ENCODE measurements around the gene SMIM5.

SMIM5 gene

GRCh38 chr17:75672011-75672410 is 38.8 kb downstream of the SMIM5 start:
- DNase-seq: no peak

GRCh38 chr17:75673487-75673886 is 40.3 kb downstream of the SMIM5 start:
- no peak for DNase-seq

DNA sequence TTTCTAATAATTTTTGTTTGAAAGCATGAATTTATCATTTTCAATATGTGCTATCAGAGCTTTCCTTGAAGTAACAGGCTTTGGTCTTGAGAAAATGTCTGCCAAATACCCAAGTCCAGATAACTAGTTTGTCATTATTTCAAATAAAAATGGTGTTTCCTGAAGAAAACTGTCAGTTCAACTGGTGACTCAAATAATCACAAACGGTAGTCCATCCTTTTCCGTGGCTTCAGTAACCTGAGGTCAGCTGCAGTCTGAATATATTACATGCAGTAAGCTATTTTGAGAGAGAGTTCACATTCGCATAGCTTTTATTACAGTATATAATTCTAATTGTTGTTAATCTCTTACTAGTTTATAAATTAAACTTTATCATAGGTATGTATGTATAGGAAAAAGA is 43.2 kb downstream of the SMIM5 start:
- DNase-seq: no peak

GRCh38 chr17:75679706-75680211 is 46.5 kb downstream of the SMIM5 start:
- DNase-seq: no peak

DNA sequence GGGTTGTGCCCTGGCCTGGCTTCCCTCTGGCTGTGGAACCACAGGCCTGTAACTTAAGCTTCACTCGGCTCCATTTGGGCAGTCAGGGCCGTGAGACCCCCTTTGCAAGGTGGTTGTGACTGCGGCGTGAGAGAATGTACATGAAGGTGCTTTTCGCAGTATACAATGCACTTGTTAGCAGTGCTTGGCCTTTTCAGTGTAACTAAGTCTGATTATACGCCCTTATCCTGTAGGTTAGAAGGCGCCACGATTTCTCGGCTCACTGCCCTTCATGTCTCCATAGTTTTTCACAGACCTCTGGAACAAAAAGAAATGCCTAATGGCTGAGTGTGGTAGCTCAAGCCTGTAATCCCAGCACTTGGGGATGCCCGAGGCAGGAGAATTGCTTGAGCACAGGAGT is 47.2 kb downstream of the SMIM5 start:
- DNase-seq: no peak

- no peak for DNase-seq
These were observed 48.1 kb downstream of the SMIM5 start for GRCh38 chr17:75681289-75681688.

GRCh38 chr17:75683583-75683982 is 50.3 kb downstream of the SMIM5 start:
- no peak for DNase-seq

GRCh38 chr17:75684249-75684648 is 51.0 kb downstream of the SMIM5 start:
- no peak for DNase-seq

DNA sequence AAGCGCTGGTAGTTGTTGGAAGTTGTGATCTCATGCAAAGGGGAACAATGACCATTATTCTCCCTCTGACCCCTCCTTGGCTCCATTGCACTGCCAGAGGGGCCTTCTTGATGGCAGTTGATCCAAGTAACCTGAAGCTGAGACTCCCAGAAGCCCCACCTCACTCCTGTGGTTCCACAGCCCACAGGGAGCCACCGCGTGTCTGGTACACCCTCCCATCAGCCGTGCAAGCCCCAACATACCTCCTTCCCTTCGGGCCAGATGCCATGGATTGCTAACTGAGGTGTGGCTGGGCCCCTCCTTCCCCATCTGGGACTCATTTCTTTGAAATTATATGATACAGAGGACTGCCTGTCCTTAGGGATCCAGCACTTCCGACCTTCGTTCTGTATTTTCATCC is 51.7 kb downstream of the SMIM5 start:
- no peak for DNase-seq

DNA sequence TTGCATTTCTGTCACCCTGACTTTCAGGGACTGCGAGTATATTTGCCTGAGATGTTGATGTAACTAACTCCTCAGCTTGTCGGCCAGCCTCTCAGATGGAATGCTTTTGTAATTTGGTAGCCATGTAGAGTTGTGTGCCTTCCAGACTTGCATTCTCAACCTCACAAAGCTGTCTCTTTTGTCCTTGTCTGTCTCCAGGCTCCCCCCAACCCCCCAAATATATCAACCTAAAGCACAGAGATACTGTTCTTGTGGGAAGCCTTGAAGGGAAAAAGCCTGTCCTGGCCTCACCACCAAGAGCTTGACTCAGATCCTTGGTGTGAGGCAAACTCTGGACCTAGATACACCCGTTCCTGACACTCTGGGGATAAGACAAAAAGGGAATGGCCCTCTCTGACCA is 52.3 kb downstream of the SMIM5 start:
- no peak for DNase-seq

- no peak for DNase-seq
These were observed 55.1 kb downstream of the SMIM5 start for GRCh38 chr17:75688209-75688825.

DNA sequence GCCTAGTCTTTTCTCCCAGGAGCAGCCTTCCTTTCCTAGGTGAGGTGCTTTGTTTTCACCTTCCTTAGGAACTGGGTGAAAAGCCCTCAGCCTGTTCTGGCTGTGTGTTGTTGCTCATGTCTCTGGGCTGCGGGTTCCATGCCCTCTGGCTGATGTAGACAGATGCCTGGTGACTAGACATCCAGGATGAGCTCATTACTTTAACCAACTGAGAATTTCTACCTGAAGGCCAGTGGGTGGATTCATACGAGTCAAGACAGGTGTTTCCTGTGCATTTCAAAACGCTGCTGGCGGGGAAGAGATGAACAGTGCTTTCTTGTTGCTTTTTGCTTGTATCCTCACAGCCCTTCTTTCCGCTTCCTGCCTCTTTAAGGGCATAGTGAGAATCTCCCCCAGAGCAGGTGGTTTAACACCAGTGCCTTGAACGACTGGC is 56.2 kb downstream of the SMIM5 start:
- no peak for DNase-seq
